Heart left ventricle (tissue), 16 donors: ENCODE results near the gene STAM. TPM values are rescaled to one million over a fixed set of nuclear protein-coding genes. Genes with fewer than 3 reads are reported as not detected.

Experiments
- ATAC-seq, 4 donors: fragments of 200-7000 bp; cut with Tn5 transposase; one replicate each; pipeline ENCODE4 v1.9.1; 2020 to 2022; ENCODE audit warnings: moderate library complexity in 4 of 4, mild to moderate bottlenecking in 3 of 4, moderate number of reproducible peaks in 1 of 4
- DNase-seq, 5 donors: peaks; one replicate each; pipeline ENCODE4 v3.0.0-alpha.2; 2020
- H3K27ac ChIP-seq, 12 donors: fragments of 200-600 bp; sonication (generic) in 4 of 12; one replicate each; pipeline versions ENCODE4 v1.5.0 to v1.8.0; 2016 to 2022; ENCODE audit warnings: mild to moderate bottlenecking in 2 of 12
- H3K27me3 ChIP-seq, 9 donors: fragments of 200-600 bp; sonication (generic) in 2 of 9; one replicate each; pipeline versions ENCODE4 v1.5.1 to v1.8.0; 2016 to 2022; ENCODE audit warnings: mild to moderate bottlenecking in 3 of 9
- H3K36me3 ChIP-seq, 9 donors: fragments of 200-600 bp; sonication (generic) in 2 of 9; one replicate each; pipeline versions ENCODE4 v1.5.0 to v1.8.0; 2018 to 2022; ENCODE audit warnings: mild to moderate bottlenecking in 2 of 9
- H3K4me1 ChIP-seq, 12 donors: fragments of 200-600 bp; sonication (generic) in 4 of 12; one replicate each; pipeline versions ENCODE4 v1.5.0 to v1.8.0; 2016 to 2022; ENCODE audit warnings: mild to moderate bottlenecking in 3 of 12
- H3K4me3 ChIP-seq, 12 donors: fragments of 200-600 bp; sonication (generic) in 4 of 12; one replicate each; pipeline versions ENCODE4 v1.5.0 to v1.8.0; 2017 to 2022; ENCODE audit warnings: mild to moderate bottlenecking in 9 of 12, moderate library complexity in 4 of 12
- H3K9me3 ChIP-seq, 12 donors: fragments of 200-600 bp; sonication (generic) in 4 of 12; one replicate each; pipeline versions ENCODE4 v1.5.0 to v1.8.0; 2016 to 2022; ENCODE audit warnings: mild to moderate bottlenecking in 1 of 12
- CTCF ChIP-seq, 12 donors: fragments of 200-600 bp; sonication (generic) in 4 of 12; IDR thresholded peaks; one replicate each; pipeline versions ENCODE4 v1.5.0 to v1.8.0; 2018 to 2022; ENCODE audit warnings: antibody characterized with exemption in 12 of 12, mild to moderate bottlenecking in 5 of 12
- POLR2A ChIP-seq, 2 donors: fragments of 450-650 bp; IDR thresholded peaks; one replicate each; pipeline ENCODE4 v1.6.1; 2017; ENCODE audit warnings: antibody characterized with exemption in 2 of 2, mild to moderate bottlenecking in 2 of 2, moderate library complexity in 2 of 2
- WGBS, 4 donors: extraction: QIAGEN DNeasy Blood & Tissue Kit in 2 of 4; methylation state at CpG; one replicate each; pipeline versions ENCODE4 v1.1.5 to v1.1.7; 2013 to 2018; 5-methylcytosine and 5-hydroxymethylcytosine counted together
- intact Hi-C, 10 donors: fragments of 100-400 bp; cut with DNase I; formaldehyde crosslinking; loops; one replicate each; pipeline versions ENCODE4 v1.11.1 to v1.14.2; 2022
- long read RNA-seq, 3 donors: library from polyadenylated mRNA; unstranded; transcript quantifications; one replicate each; pipeline ENCODE4 v2.0.0, GENCODE V29; 2020 to 2021
- polyA plus RNA-seq, 2 donors: library from polyadenylated mRNA; stranded (reverse); fragments of 200-250 nt; gene quantifications; one replicate each; pipeline ENCODE4 v1.2.3, GENCODE V29; 2013
- total RNA-seq, 9 donors: library from RNA; depleted of rRNA in 2 of 9; stranded (reverse); fragments of >200 nt in 2 of 9; fragmentation: NEBNext Ultra II Directional in 3 of 9; extraction: Animal tissue kit (Norgen Biotek cat#: 25700) in 3 of 9; gene quantifications; one replicate each; pipeline versions ENCODE4 v1.1.0 to v1.2.4, GENCODE V29; 2016 to 2023
- donor health status: ischemic (EF 13 %, LVEDD 7.1; RV severe dilation, severe dysfunction).
- donor health status: healthy with polysubstance abuse.
- donor health status: DM: no; HTN: yes; CAD: no.
- donor health status: DM: no; HTN: no; CAD: no.
- donor health status: ischemic (EF 25% LVEDD 6.9; RV normal size, moderate dysfunction).
- donor health status: ischemic (EF 25% LVEDD 5.7; RV mildly dilated, moderate dysfunction).
- donor health status: healthy.
- donor health status: DM: yes; HTN: yes; CAD: no.
- donor health status: ischemic (EF 35%, LVEDD 5.7; RV mildly dilated, moderate dysfunction).
- donor health status: nonischemic (EF 11% LVEDD 7.7; RV severe dilation, severe dysfunction).
- donor health status: DM: yes; HTN: yes; CAD: no.
- donor health status: PGD.
- donor health status: ischemic (EF 29% LVEDD 5.4; RV normal size, mild dysfunction).
- donor health status: nonischemic (EF 23%, LVEDD 6.1; RV moderate dilation, normal function).

Gene STAM
- total RNA-seq (10 to 100 TPM; 26.5 to 40.0 (median 32.9) TPM), polyA plus RNA-seq (10 to 100 TPM; 10.9 to 23.1 TPM)
- long read RNA-seq, donor 1, transcript STAM-202 (14 exons, 2,972 nt): major isoform, 16 of 24 reads
- long read RNA-seq, donor 1, partial matches to known transcripts: 3 of 24 reads
- long read RNA-seq, donor 1, other reads (novel, unspliced or antisense): 5 of 24 reads
- long read RNA-seq, donor 2, transcript STAM-202 (14 exons, 2,972 nt): major isoform, 95 of 116 reads
- long read RNA-seq, donor 2, partial matches to known transcripts: 7 of 116 reads
- long read RNA-seq, donor 2, other reads (novel, unspliced or antisense): 14 of 116 reads
- long read RNA-seq, donor 3, transcript STAM-202 (14 exons, 2,972 nt): major isoform, 25 of 31 reads
- long read RNA-seq, donor 3, partial matches to known transcripts: 1 of 31 reads
- long read RNA-seq, donor 3, other reads (novel, unspliced or antisense): 5 of 31 reads

GRCh38 chr10:17643755-17644484 is at the start of gene STAM:
TSS of gene STAM (plus strand) at chr10:17644151. CDS start at chr10:17644340, 189 bp downstream.
- no peaks in the 10 kb centered on the region for H3K27me3 ChIP-seq
- ATAC-seq (peak; percentile 83 to 95 (median 94)), DNase-seq (peak; percentile 90 to 96 (median 94))
- TF ChIP-seq POLR2A (IDR thresholded peaks at IDR 0.05) (peak in 1 of 2 donors; percentile 60), CTCF (IDR thresholded peaks at IDR 0.05) (no peak)
- intact Hi-C loops: loop anchor here in 1 of 10 donors (1.0 to 10.0 kb wide), 2 partner anchors 27 to 61 kb away; partner anchors contain the start of gene HACD1
- peaks cover 0 to 12% (median 0%) of the 10 kb centered on the region in 12 donors for H3K9me3 ChIP-seq
- H3K36me3 ChIP-seq: peaks cover 0 to 3% (median 0%) of the 10 kb centered on the region in 9 donors
- H3K4me3 ChIP-seq: peak within 1 kb of the TSS; percentile 72 to 98 (median 86)
- peaks cover 0 to 53% (median 43%) of the 10 kb centered on the region in 12 donors for H3K4me1 ChIP-seq
- WGBS, 4 donors: 0% methylated on average over 32 to 37 of the region's 37 CpGs
- H3K27ac ChIP-seq: peak within 1 kb of the TSS; percentile 95 to 100 (median 98)

- H3K27me3 ChIP-seq: no peaks in the 10 kb centered on the region
- H3K4me1 ChIP-seq: peaks cover 0 to 6% (median 0%) of the 10 kb centered on the region in 12 donors
- no peak for DNase-seq
- TF ChIP-seq CTCF (IDR thresholded peaks at IDR 0.05) (no peak), POLR2A (IDR thresholded peaks at IDR 0.05) (no peak)
- H3K9me3 ChIP-seq: no peaks in the 10 kb centered on the region
- no peak overlapping the region for H3K4me3 ChIP-seq
- WGBS, 4 donors: 74 to 85% (median 77%) methylated on average over 3 of the region's 3 CpGs
- peaks cover 0 to 78% (median 0%) of the 10 kb centered on the region in 9 donors for H3K36me3 ChIP-seq
- no peak for ATAC-seq
- H3K27ac ChIP-seq: no peak overlapping the region
- intact Hi-C loops: loop anchor here in 1 of 10 donors (5.0 kb wide), 1 partner anchor 145 kb away; the partner anchor contains the start of gene ST8SIA6
Observed at GRCh38 chr10:17597386-17597785, 46.6 kb upstream of the STAM start.

- no peak overlapping the region for H3K27ac ChIP-seq
- H3K9me3 ChIP-seq: no peaks in the 10 kb centered on the region
- peak in 2 of 4 donors; percentile 53 to 57 for ATAC-seq
- H3K27me3 ChIP-seq: no peaks in the 10 kb centered on the region
- no peak for DNase-seq
- peaks cover 0 to 6% (median 0%) of the 10 kb centered on the region in 12 donors for H3K4me1 ChIP-seq
- intact Hi-C loops: loop anchor here in 1 of 10 donors (5.0 kb wide), 1 partner anchor 147 kb away; the partner anchor contains the start of gene ST8SIA6
- WGBS, 4 donors: 43 to 62% (median 56%) methylated on average over 8 of the region's 8 CpGs
- H3K4me3 ChIP-seq: no peak overlapping the region
- no peak for TF ChIP-seq POLR2A (IDR thresholded peaks at IDR 0.05)
- TF ChIP-seq CTCF (IDR thresholded peaks at IDR 0.05): peak in 10 of 12 donors; percentile 13 to 51 (median 36)
- H3K36me3 ChIP-seq: peaks cover 0 to 70% (median 0%) of the 10 kb centered on the region in 9 donors
Observed at GRCh38 chr10:17599089-17599488, 44.9 kb upstream of the STAM start.
